H9 (cell line): ENCODE measurements around the gene HOXD12. TPM values are rescaled to one million over a fixed set of nuclear protein-coding genes. Genes with fewer than 3 reads are reported as not detected.

Experiments used
- DNase-seq: peaks from one replicate; pipeline ENCODE4 v3.0.0-alpha.2; 2017
- H2AFZ ChIP-seq: one replicate; pipeline ENCODE4 v1.6.1; 2013; ENCODE audit warnings: mild to moderate bottlenecking, low read length, control low read depth, moderate library complexity
- H2AK5ac ChIP-seq: 2 replicates; pipeline ENCODE4 v1.6.1; 2013; ENCODE audit warnings: low read length, control low read depth, mixed read lengths; ENCODE audit not compliant: insufficient read length
- H2BK120ac ChIP-seq: one replicate; pipeline ENCODE4 v1.6.1; 2013; ENCODE audit warnings: low read depth, mild to moderate bottlenecking, low read length, control low read depth, inconsistent platforms; ENCODE audit not compliant: poor library complexity, severe bottlenecking
- H2BK12ac ChIP-seq: 2 replicates; pipeline ENCODE4 v1.6.1; 2013; ENCODE audit warnings: low read length, control low read depth, mixed read lengths, low read depth; ENCODE audit not compliant: insufficient read length
- H2BK15ac ChIP-seq: 2 replicates; pipeline ENCODE4 v1.6.1; 2013; ENCODE audit warnings: low read depth, low read length, control low read depth
- H2BK20ac ChIP-seq: one replicate; pipeline ENCODE4 v1.6.1; 2013; ENCODE audit warnings: low read depth, mild to moderate bottlenecking, low read length, control low read depth, inconsistent platforms; ENCODE audit not compliant: poor library complexity, severe bottlenecking
- H2BK5ac ChIP-seq: 2 replicates; pipeline ENCODE4 v1.6.1; 2013; ENCODE audit warnings: low read length, control low read depth, mixed read lengths; ENCODE audit not compliant: insufficient read length
- H3K14ac ChIP-seq: 2 replicates; pipeline ENCODE4 v1.6.1; 2013; ENCODE audit warnings: low read length, control low read depth; ENCODE audit not compliant: insufficient read depth
- H3K18ac ChIP-seq: 2 replicates; pipeline ENCODE4 v1.6.1; 2013; ENCODE audit warnings: low read depth, mild to moderate bottlenecking, mixed read lengths, low read length, control low read depth; ENCODE audit not compliant: insufficient read length
- H3K23ac ChIP-seq: 2 replicates; pipeline ENCODE4 v1.6.1; 2013; ENCODE audit warnings: low read length, control low read depth, mixed read lengths, low read depth; ENCODE audit not compliant: insufficient read length
- H3K23me2 ChIP-seq: 2 replicates; pipeline ENCODE4 v1.6.1; 2013; ENCODE audit warnings: low read depth, mild to moderate bottlenecking, mixed read lengths, low read length, control low read depth; ENCODE audit not compliant: insufficient read length, poor library complexity, severe bottlenecking
- H3K27ac ChIP-seq: 2 replicates; pipeline ENCODE4 v1.5.1; 2013; ENCODE audit warnings: low read length, control low read depth, mixed read lengths, low read depth; ENCODE audit not compliant: insufficient read length
- H3K27me3 ChIP-seq: 2 replicates; pipeline ENCODE4 v1.6.1; 2013; ENCODE audit warnings: low read length, control low read depth, inconsistent platforms; ENCODE audit not compliant: insufficient read depth
- H3K4ac ChIP-seq: 2 replicates; pipeline ENCODE4 v1.6.1; 2013; ENCODE audit warnings: low read depth, mild to moderate bottlenecking, control low read depth, inconsistent platforms, low read length, moderate library complexity
- H3K4me1 ChIP-seq: 2 replicates; pipeline ENCODE4 v1.6.1; 2013; ENCODE audit warnings: low read length, control low read depth, inconsistent platforms; ENCODE audit not compliant: insufficient read depth
- H3K4me2 ChIP-seq: 2 replicates; pipeline ENCODE4 v1.6.1; 2013; ENCODE audit warnings: low read length, control low read depth, mixed read lengths; ENCODE audit not compliant: insufficient read length, insufficient read depth
- H3K56ac ChIP-seq: 2 replicates; pipeline ENCODE4 v1.6.1; 2013; ENCODE audit warnings: low read depth, mild to moderate bottlenecking, mixed read lengths, low read length, control low read depth; ENCODE audit not compliant: insufficient read length
- H3K79me1 ChIP-seq: 2 replicates; pipeline ENCODE4 v1.6.1; 2013; ENCODE audit warnings: low read depth, mild to moderate bottlenecking, moderate library complexity, low read length, control low read depth, inconsistent platforms; ENCODE audit not compliant: insufficient read depth, poor library complexity, severe bottlenecking
- H3K79me2 ChIP-seq: 2 replicates; pipeline ENCODE4 v1.6.1; 2013; ENCODE audit warnings: low read length, control low read depth, inconsistent platforms; ENCODE audit not compliant: insufficient read depth
- H3K9ac ChIP-seq: 2 replicates; pipeline ENCODE4 v1.6.1; 2013; ENCODE audit warnings: low read length, control low read depth, mixed read lengths; ENCODE audit not compliant: insufficient read length; ENCODE audit errors: extremely low read depth
- H3K9me3 ChIP-seq: one replicate; pipeline ENCODE4 v1.6.1; 2013; ENCODE audit warnings: low read depth, low read length, inconsistent platforms; ENCODE audit not compliant: control insufficient read depth
- H3T11ph ChIP-seq: one replicate; pipeline ENCODE4 v1.6.1; 2013; ENCODE audit warnings: mild to moderate bottlenecking, low read length, control low read depth, inconsistent platforms
- H4K20me1 ChIP-seq: one replicate; pipeline ENCODE4 v1.6.1; 2013; ENCODE audit not compliant: control insufficient read depth, insufficient read length, insufficient read depth
- H4K5ac ChIP-seq: 2 replicates; pipeline ENCODE4 v1.6.1; 2013; ENCODE audit warnings: low read depth, mild to moderate bottlenecking, mixed read lengths, low read length, control low read depth; ENCODE audit not compliant: insufficient read length
- H4K8ac ChIP-seq: replicated peaks from 2 replicates; pipeline ENCODE4 v1.6.1; 2013; ENCODE audit warnings: low read length, control low read depth, mixed read lengths, low read depth; ENCODE audit not compliant: insufficient read length
- H4K91ac ChIP-seq: 2 replicates; pipeline ENCODE4 v1.6.1; 2013; ENCODE audit warnings: low read depth, mild to moderate bottlenecking, moderate library complexity, mixed read lengths, low read length, control low read depth; ENCODE audit not compliant: insufficient read length
- H3K27ac Mint-ChIP-seq, 3 experiments: 2 replicates in 2 of 3; 3 replicates in 1 of 3; pipeline ENCODE4 v1.8.0; 2020 to 2021; ENCODE audit warnings: mixed read lengths in 3 of 3, mild to moderate bottlenecking in 1 of 3, moderate library complexity in 1 of 3
- H3K27me3 Mint-ChIP-seq: 2 replicates; pipeline ENCODE4 v1.8.0; 2021; ENCODE audit warnings: low read depth, mild to moderate bottlenecking, moderate library complexity, mixed read lengths
- H3K36me3 Mint-ChIP-seq, 3 experiments: 2 replicates in 2 of 3; 3 replicates in 1 of 3; pipeline ENCODE4 v1.8.0; 2020 to 2021; ENCODE audit warnings: low read depth in 3 of 3, mixed read lengths in 3 of 3; ENCODE audit not compliant: insufficient read depth in 1 of 3
- H3K4me1 Mint-ChIP-seq, 2 experiments: 2 replicates each; pipeline ENCODE4 v1.8.0; 2020; ENCODE audit warnings: mixed read lengths in 2 of 2
- H3K4me3 Mint-ChIP-seq, 2 experiments: 2 replicates in 1 of 2; 3 replicates in 1 of 2; pipeline ENCODE4 v1.8.0; 2020 to 2021; ENCODE audit warnings: mild to moderate bottlenecking in 2 of 2, mixed read lengths in 2 of 2, moderate library complexity in 1 of 2
- H3K9me3 Mint-ChIP-seq, 2 experiments: 2 replicates in 1 of 2; 3 replicates in 1 of 2; pipeline ENCODE4 v1.8.0; 2020; ENCODE audit warnings: mild to moderate bottlenecking in 2 of 2, mixed read lengths in 2 of 2, moderate library complexity in 1 of 2
- CTCF ChIP-seq: fragments of 200-600 bp; sonication (generic); conservative IDR thresholded peaks from 3 replicates; pipeline ENCODE4 v1.8.0; 2021; ENCODE audit warnings: antibody characterized with exemption, mild to moderate bottlenecking
- WGBS: extraction: QIAGEN DNeasy Blood & Tissue Kit; methylation state at CpG from one replicate; pipeline ENCODE4 v1.1.7; 2013; ENCODE audit warnings: missing lambda C conversion rate, low lambda C conversion rate, mixed read lengths; ENCODE audit not compliant: insufficient read length; ENCODE audit errors: extremely low coverage; 5-methylcytosine and 5-hydroxymethylcytosine counted together
- total RNA-seq: library from RNA; stranded (reverse); gene quantifications from 2 replicates; pipeline ENCODE4 v1.2.1, GENCODE V29; 2021

Gene HOXD12
- total RNA-seq, 1 experiment from 2014 or later = not detected

DNA sequence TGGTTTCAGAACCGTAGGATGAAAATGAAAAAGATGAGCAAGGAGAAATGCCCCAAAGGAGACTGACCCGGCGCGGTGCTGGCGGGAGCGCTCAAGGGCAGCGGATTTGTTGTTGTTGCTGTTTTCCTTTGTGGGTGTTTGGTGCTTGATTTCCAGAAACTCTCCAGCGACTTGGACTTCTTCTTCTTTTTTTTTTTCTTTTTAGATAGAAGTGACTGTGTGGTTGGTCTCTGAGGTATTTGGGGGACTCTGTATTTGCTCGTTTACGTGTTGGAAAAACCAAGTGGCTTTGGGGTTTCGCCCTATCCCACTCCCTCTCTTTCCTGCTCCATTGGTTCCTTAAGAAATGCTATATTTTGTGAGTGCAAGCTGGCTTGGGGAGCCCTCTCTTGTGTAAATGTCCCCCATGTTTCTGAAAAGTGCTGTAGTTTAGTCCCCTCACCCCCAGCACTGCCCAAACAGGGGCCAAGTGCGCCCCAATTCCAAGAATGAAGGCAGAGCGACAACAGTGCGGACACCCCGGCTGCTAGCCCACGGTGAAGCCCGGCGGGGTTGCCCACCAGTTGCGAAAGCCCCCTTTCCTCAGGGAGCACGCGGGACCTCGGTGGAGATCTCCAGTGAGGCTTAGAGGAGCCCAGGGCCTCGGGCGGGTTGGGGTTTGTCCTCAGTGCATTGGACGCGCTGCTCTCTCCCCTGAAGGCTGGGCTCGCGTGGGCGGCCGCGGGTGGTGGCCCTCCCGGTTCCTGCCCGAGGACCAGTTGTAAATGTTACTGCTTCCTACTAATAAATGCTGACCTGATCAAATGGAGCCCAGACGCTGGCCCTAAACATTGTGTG lies 24.7 kb downstream of the HOXD12 start:
- Histone ChIP-seq H3K56ac (no peak overlapping the region), H3K23ac (no peak overlapping the region), H4K8ac (no peak overlapping the region), H4K91ac (no peak overlapping the region), H3K9ac (no peak overlapping the region), H2AK5ac (no peak overlapping the region), H4K20me1 (no peaks in the 10 kb centered on the region), H2BK20ac (no peak overlapping the region), H4K5ac (no peak overlapping the region), H3T11ph (no peak overlapping the region), H2BK120ac (no peak overlapping the region), H3K27me3 (peaks cover 97% of the 10 kb centered on the region), H3K4me2 (no peak overlapping the region), H2BK15ac (no peak overlapping the region), H2BK5ac (no peak overlapping the region), H2AFZ (no peak overlapping the region), H3K18ac (no peak overlapping the region), H3K79me1 (no peaks in the 10 kb centered on the region), H3K4me1 (no peaks in the 10 kb centered on the region), H3K27ac (no peak overlapping the region), H3K9me3 (no peaks in the 10 kb centered on the region), H3K23me2 (no peaks in the 10 kb centered on the region), H3K4ac (no peak overlapping the region), H3K79me2 (no peaks in the 10 kb centered on the region), H3K14ac (no peak overlapping the region), H2BK12ac (no peak overlapping the region)
- H3K4me1 Mint-ChIP-seq = peaks cover 12 to 22% of the 10 kb centered on the region in 2 experiments
- WGBS = no CpG with 5 or more reads among the region's 34 CpGs
- no peak for TF ChIP-seq CTCF
- H3K36me3 Mint-ChIP-seq = no peaks in the 10 kb centered on the region; a peak in 2 of 7 replicates
- H3K27me3 Mint-ChIP-seq = peaks cover 99% of the 10 kb centered on the region
- H3K9me3 Mint-ChIP-seq = peaks cover 0 to 17% of the 10 kb centered on the region in 2 experiments; a peak in 4 of 5 replicates
- H3K4me3 Mint-ChIP-seq = peak overlapping the region in 1 of 2 experiments; percentile 44; a peak in 1 of 5 replicates
- H3K27ac Mint-ChIP-seq = no peak overlapping the region
- DNase-seq = peak; percentile 23
